Gastrocnemius medialis (tissue), 4 donors: ENCODE measurements around the gene DNM3. TPM values are rescaled to one million over a fixed set of nuclear protein-coding genes. Genes with fewer than 3 reads are reported as not detected.

Experiments
- ATAC-seq, 2 donors: fragments of 150-250 bp; one replicate each; pipeline ENCODE4 v1.9.1; 2016
- DNase-seq, 2 donors: peaks; one replicate each; pipeline ENCODE4 v3.0.0-alpha.2; 2019
- H3K27ac ChIP-seq, 4 donors: fragments of 200-600 bp; sonication (generic); 1 replicate in 1 of 4; 2 replicates in 3 of 4; pipeline ENCODE4 v1.5.1; 2016 to 2018; ENCODE audit warnings: mild to moderate bottlenecking in 2 of 4, moderate library complexity in 1 of 4
- H3K27me3 ChIP-seq, 3 donors: fragments of 200-600 bp; sonication (generic) in 2 of 3; 1 replicate in 1 of 3; 2 replicates in 2 of 3; pipeline versions ENCODE4 v1.5.1 to v1.6.0; 2016 to 2019; ENCODE audit warnings: mild to moderate bottlenecking in 1 of 3, moderate library complexity in 1 of 3
- H3K36me3 ChIP-seq, 2 donors: fragments of 200-600 bp; sonication (generic) in 1 of 2; one replicate each; pipeline ENCODE4 v1.5.1; 2017 to 2018
- H3K4me1 ChIP-seq, 2 donors: fragments of 200-600 bp; sonication (generic) in 1 of 2; one replicate each; pipeline ENCODE4 v1.5.1; 2016 to 2017; ENCODE audit warnings: mild to moderate bottlenecking in 2 of 2
- H3K4me3 ChIP-seq, 4 donors: fragments of 200-600 bp; sonication (generic) in 3 of 4; 1 replicate in 1 of 4; 2 replicates in 3 of 4; pipeline ENCODE4 v1.5.1; 2016 to 2019; ENCODE audit warnings: mild to moderate bottlenecking in 2 of 4
- H3K9me3 ChIP-seq, 3 donors: fragments of 200-600 bp; sonication (generic) in 2 of 3; 1 replicate in 1 of 3; 2 replicates in 2 of 3; pipeline ENCODE4 v1.5.1; 2016 to 2019
- CTCF ChIP-seq, 5 experiments: fragments of 450-650 bp in 3 of 5; fragments of 200-600 bp in 2 of 5; sonication (generic) in 2 of 5; IDR thresholded peaks in 4 of 5; conservative IDR thresholded peaks in 1 of 5; 1 replicate in 4 of 5; 2 replicates in 1 of 5; pipeline ENCODE4 v1.5.1; 2016 to 2019; ENCODE audit warnings: antibody characterized with exemption in 5 of 5, mild to moderate bottlenecking in 3 of 5, moderate library complexity in 3 of 5
- POLR2A ChIP-seq, 2 donors: fragments of 450-650 bp; IDR thresholded peaks; one replicate each; pipeline ENCODE4 v1.6.1; 2017; ENCODE audit warnings: antibody characterized with exemption in 2 of 2, mild to moderate bottlenecking in 2 of 2, moderate library complexity in 2 of 2
- in situ Hi-C, 4 donors: fragments of 200-750 bp; cut with MboI; loops; one replicate each; pipeline versions ENCODE4 v1.15.0 to v1.8.0; 2017; ENCODE audit warnings: low sequenced_read_pairs in 4 of 4
- intact Hi-C: fragments of 100-400 bp; cut with DNase I; formaldehyde crosslinking; loops from one replicate; pipeline ENCODE4 v1.15.1; 2023; ENCODE audit warnings: low total_unique reads
- total RNA-seq, 4 donors: library from RNA; depleted of rRNA; stranded (reverse); fragments of >200 nt; gene quantifications; one replicate each; pipeline versions ENCODE4 v1.1.0 to v1.2.3, GENCODE V29; 2016

The DNM3 gene
- total RNA-seq, 4 donors from 2014 or later = 0.35 to 1.6 (median 1.1) TPM

GRCh38 chr1:172277989-172278388, 436.7 kb downstream of the DNM3 start:
- Histone ChIP-seq H3K27me3 (no peaks in the 10 kb centered on the region), H3K4me3 (no peak overlapping the region), H3K36me3 (no peaks in the 10 kb centered on the region), H3K4me1 (no peaks in the 10 kb centered on the region), H3K9me3 (no peaks in the 10 kb centered on the region), H3K27ac (no peak overlapping the region)
- in situ Hi-C loops (no loop called here), intact Hi-C loops (no loop called here)
- TF ChIP-seq POLR2A (IDR thresholded peaks at IDR 0.05) (no peak), CTCF (IDR thresholded peaks at IDR 0.05 in 4 of 5, conservative IDR thresholded peaks at IDR 0.05 in 1 of 5) (no peak)
- DNase-seq (no peak), ATAC-seq (no peak)

- in situ Hi-C loops = no loop called here
- no peak for DNase-seq
- no peak for TF ChIP-seq CTCF (IDR thresholded peaks at IDR 0.05 in 4 of 5, conservative IDR thresholded peaks at IDR 0.05 in 1 of 5)
- TF ChIP-seq POLR2A (IDR thresholded peaks at IDR 0.05) = no peak
Measured at GRCh38 chr1:172278478-172278877, 437.2 kb downstream of the DNM3 start.

GRCh38 chr1:172279939-172280636, 438.8 kb downstream of the DNM3 start:
- in situ Hi-C loops = no loop called here
- no peak for TF ChIP-seq POLR2A (IDR thresholded peaks at IDR 0.05)
- TF ChIP-seq CTCF (IDR thresholded peaks at IDR 0.05 in 4 of 5, conservative IDR thresholded peaks at IDR 0.05 in 1 of 5) = no peak

More at GRCh38 chr1:172278478-172278877, 437.2 kb downstream of the DNM3 start:
- Histone ChIP-seq H3K27ac (no peak overlapping the region), H3K27me3 (no peaks in the 10 kb centered on the region), H3K4me3 (no peak overlapping the region), H3K9me3 (no peaks in the 10 kb centered on the region), H3K36me3 (no peaks in the 10 kb centered on the region), H3K4me1 (no peaks in the 10 kb centered on the region)
- no peak for ATAC-seq
- intact Hi-C loops = no loop called here

DNA sequence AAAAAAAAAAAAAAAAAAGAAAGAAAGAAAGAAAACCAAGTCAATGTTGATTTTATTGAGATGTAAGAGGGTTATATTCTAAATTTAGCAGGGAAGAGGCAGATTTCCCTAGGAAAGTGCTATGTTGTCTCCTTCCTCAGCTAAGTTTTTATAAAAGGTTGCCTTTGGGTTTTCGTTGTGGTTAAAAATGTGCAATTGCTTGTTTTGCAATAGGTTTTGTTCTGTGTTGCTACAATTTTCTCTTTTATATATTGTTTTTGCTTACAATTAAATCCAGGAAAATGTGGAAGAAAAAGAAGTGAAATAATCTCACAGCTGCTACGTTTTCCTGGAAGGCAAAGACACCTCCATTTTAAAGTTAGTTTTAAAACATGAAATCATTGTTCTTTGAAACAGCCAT, 442.5 kb downstream of the DNM3 start:
- no peak for DNase-seq
- ATAC-seq = no peak
- Histone ChIP-seq H3K4me3 (no peak overlapping the region), H3K9me3 (no peaks in the 10 kb centered on the region), H3K4me1 (peaks cover 0 to 16% of the 10 kb centered on the region in 2 donors), H3K27me3 (no peaks in the 10 kb centered on the region), H3K27ac (no peak overlapping the region), H3K36me3 (no peaks in the 10 kb centered on the region)
- intact Hi-C loops = no loop called here
- TF ChIP-seq POLR2A (IDR thresholded peaks at IDR 0.05) (no peak), CTCF (IDR thresholded peaks at IDR 0.05 in 4 of 5, conservative IDR thresholded peaks at IDR 0.05 in 1 of 5) (no peak)
- in situ Hi-C loops = no loop called here

More at GRCh38 chr1:172279939-172280636, 438.8 kb downstream of the DNM3 start:
- DNase-seq = no peak
- no peak overlapping the region for H3K4me3 ChIP-seq
- no peaks in the 10 kb centered on the region for H3K27me3 ChIP-seq
- H3K9me3 ChIP-seq = no peaks in the 10 kb centered on the region
- H3K27ac ChIP-seq = no peak overlapping the region
- no peak for ATAC-seq
- H3K4me1 ChIP-seq = no peaks in the 10 kb centered on the region
- no peaks in the 10 kb centered on the region for H3K36me3 ChIP-seq
- intact Hi-C loops = no loop called here
